ENCODE results near the gene SPTLC3. TPM values are rescaled to one million over a fixed set of nuclear protein-coding genes. Genes with fewer than 3 reads are reported as not detected.

The SPTLC3 gene
- total RNA-seq, 2 experiments from 2014 or later = not detected

GRCh38 chr20:13035399-13036152 lies 26.8 kb downstream of the SPTLC3 start:
- POLR2A ChIA-PET = no interaction called here
- TF ChIP-seq CTCF (conservative IDR thresholded peaks at IDR 0.05; ENCODE audit: low read length) (no peak), EZH2phosphoT487 (IDR thresholded peaks at IDR 0.05; ENCODE audit: borderline replicate concordance, low read depth, low read length) (no peak)
- H3K4me3 ChIP-seq (ENCODE audit: low read depth, low read length, poor library complexity, severe bottlenecking) = no peak overlapping the region
- no peaks in the 10 kb centered on the region for H3K36me3 ChIP-seq (ENCODE audit: insufficient read depth, low read length)
- H3K27ac ChIP-seq (ENCODE audit: low read depth, low read length, poor library complexity, severe bottlenecking) = no peak overlapping the region
- H2AFZ ChIP-seq (ENCODE audit: low read length) = no peak overlapping the region
- no peaks in the 10 kb centered on the region for H4K20me1 ChIP-seq (ENCODE audit: insufficient read depth, low read length)
- DNase-seq (ENCODE audit: low spot score) = no peak
- intact Hi-C loops (cut with micrococcal nuclease; ENCODE audit: unreplicated experiment) = no loop called here
- no TSS peak for BruUV-seq (replicated peaks)
- H3K9me3 ChIP-seq (ENCODE audit: low read length) = no peaks in the 10 kb centered on the region
- H3K9me2 ChIP-seq (ENCODE audit: insufficient read depth, low read length) = no peaks in the 10 kb centered on the region
- H3K4me2 ChIP-seq (ENCODE audit: low read length) = no peak overlapping the region
- H3K79me2 ChIP-seq (ENCODE audit: insufficient read depth, low read depth, low read length) = no peaks in the 10 kb centered on the region
- H3K4me1 ChIP-seq (ENCODE audit: insufficient read depth, low read length, poor library complexity, severe bottlenecking) = no peaks in the 10 kb centered on the region
- CTCF ChIA-PET (ENCODE audit: unreplicated experiment) = no interaction called here

GRCh38 chr20:13037727-13038126 lies 29.0 kb downstream of the SPTLC3 start:
- Histone ChIP-seq H3K79me2 (ENCODE audit: insufficient read depth, low read depth, low read length) (no peaks in the 10 kb centered on the region), H3K4me3 (ENCODE audit: low read depth, low read length, poor library complexity, severe bottlenecking) (no peak overlapping the region), H3K27ac (ENCODE audit: low read depth, low read length, poor library complexity, severe bottlenecking) (no peak overlapping the region), H3K36me3 (ENCODE audit: insufficient read depth, low read length) (no peaks in the 10 kb centered on the region), H4K20me1 (ENCODE audit: insufficient read depth, low read length) (no peaks in the 10 kb centered on the region), H2AFZ (ENCODE audit: low read length) (no peak overlapping the region), H3K4me1 (ENCODE audit: insufficient read depth, low read length, poor library complexity, severe bottlenecking) (no peaks in the 10 kb centered on the region), H3K4me2 (ENCODE audit: low read length) (no peak overlapping the region), H3K9me2 (ENCODE audit: insufficient read depth, low read length) (no peaks in the 10 kb centered on the region), H3K9me3 (ENCODE audit: low read length) (no peaks in the 10 kb centered on the region)
- no TSS peak for BruUV-seq (replicated peaks)
- intact Hi-C loops (cut with micrococcal nuclease; ENCODE audit: unreplicated experiment) = no loop called here
- no peak for TF ChIP-seq CTCF (conservative IDR thresholded peaks at IDR 0.05; ENCODE audit: low read length)
- no peak for TF ChIP-seq EZH2phosphoT487 (IDR thresholded peaks at IDR 0.05; ENCODE audit: borderline replicate concordance, low read depth, low read length)
- CTCF ChIA-PET (ENCODE audit: unreplicated experiment) = no interaction called here
- POLR2A ChIA-PET = interaction anchor here (0.6 kb wide), 1 partner anchor 1601 kb away, joined by 7 read pairs; no protein-coding TSS in a partner anchor
- no peak for DNase-seq (ENCODE audit: low spot score)
